Measurements from ENCODE around the gene CCDC137. TPM values are rescaled to one million over a fixed set of nuclear protein-coding genes. Genes with fewer than 3 reads are reported as not detected.

Gene CCDC137
- total RNA-seq, 6 donors from 2014 or later, result 10.8 to 49.2 (median 12.6) TPM

DNA sequence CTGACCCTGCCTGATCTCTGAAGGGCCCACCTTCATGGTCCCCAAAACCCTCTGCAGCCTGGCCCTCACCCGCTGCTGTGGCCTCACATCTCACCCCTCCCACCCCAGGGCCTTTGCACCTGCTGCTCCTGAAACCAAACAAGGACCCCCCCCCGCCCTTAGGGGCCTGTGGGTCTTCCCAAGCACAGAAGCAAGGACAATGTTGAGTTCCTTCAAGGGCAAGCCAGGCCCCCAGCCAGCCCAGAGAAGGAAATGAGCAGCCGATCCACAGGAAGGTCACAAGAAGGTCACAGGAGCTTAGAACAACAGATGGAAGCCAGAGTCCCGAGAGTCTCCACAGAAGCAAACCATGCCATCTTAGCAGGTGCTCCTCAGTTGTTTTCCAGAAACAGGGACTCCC, 9.7 kb upstream of the CCDC137 start:
- H3K36me3 ChIP-seq, result no peaks in the 10 kb centered on the region
- DNase-seq, result no peak
- H3K4me3 ChIP-seq, result no peak overlapping the region
- no peaks in the 10 kb centered on the region for H3K27me3 ChIP-seq
- H3K27ac ChIP-seq, result no peak overlapping the region
- no peak for ATAC-seq (ENCODE audit: low FRiP score in 2 of 2)
- H3K4me1 ChIP-seq, result peaks cover 0 to 3% (median 0%) of the 10 kb centered on the region in 4 donors
- 46 to 56% methylated on average over 2 to 4 of the region's 4 CpGs for whole genome bisulfite sequencing, 2 donors
- TF ChIP-seq POLR2A (IDR thresholded peaks at IDR 0.05) (no peak), EP300 (IDR thresholded peaks at IDR 0.05) (no peak), POLR2AphosphoS5 (IDR thresholded peaks at IDR 0.05) (no peak)
- TF ChIP-seq, protein P1, sequence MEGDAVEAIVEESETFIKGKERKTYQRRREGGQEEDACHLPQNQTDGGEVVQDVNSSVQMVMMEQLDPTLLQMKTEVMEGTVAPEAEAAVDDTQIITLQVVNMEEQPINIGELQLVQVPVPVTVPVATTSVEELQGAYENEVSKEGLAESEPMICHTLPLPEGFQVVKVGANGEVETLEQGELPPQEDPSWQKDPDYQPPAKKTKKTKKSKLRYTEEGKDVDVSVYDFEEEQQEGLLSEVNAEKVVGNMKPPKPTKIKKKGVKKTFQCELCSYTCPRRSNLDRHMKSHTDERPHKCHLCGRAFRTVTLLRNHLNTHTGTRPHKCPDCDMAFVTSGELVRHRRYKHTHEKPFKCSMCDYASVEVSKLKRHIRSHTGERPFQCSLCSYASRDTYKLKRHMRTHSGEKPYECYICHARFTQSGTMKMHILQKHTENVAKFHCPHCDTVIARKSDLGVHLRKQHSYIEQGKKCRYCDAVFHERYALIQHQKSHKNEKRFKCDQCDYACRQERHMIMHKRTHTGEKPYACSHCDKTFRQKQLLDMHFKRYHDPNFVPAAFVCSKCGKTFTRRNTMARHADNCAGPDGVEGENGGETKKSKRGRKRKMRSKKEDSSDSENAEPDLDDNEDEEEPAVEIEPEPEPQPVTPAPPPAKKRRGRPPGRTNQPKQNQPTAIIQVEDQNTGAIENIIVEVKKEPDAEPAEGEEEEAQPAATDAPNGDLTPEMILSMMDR (IDR thresholded peaks at IDR 0.05), result no peak
- no peaks in the 10 kb centered on the region for H3K9me3 ChIP-seq

DNA sequence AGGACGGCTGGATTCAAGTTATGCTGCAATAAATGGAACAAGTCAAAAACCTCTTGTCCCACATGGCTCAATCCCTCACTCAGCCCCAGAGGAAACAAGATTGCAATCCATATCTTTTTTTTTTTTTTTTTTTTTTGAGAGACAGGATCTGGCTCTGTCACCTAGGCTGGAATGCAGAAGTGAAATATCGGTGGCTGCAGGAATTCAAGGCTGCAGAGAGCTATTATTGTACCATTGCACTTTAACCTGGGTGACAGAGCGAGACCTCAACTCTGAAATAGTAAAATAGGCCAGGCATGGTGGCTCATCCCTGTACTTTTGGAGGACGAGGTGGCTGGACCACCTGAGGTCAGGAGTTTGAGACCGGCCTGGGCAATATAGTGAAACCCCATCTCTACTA, 7.5 kb upstream of the CCDC137 start:
- H3K9me3 ChIP-seq, result no peaks in the 10 kb centered on the region
- H3K27ac ChIP-seq, result peak overlapping the region in 2 of 4 donors; percentile 61 to 80
- ATAC-seq (ENCODE audit: low FRiP score in 2 of 2) (no peak), DNase-seq (no peak)
- H3K4me1 ChIP-seq, result peaks cover 0 to 3% (median 0%) of the 10 kb centered on the region in 4 donors
- 66 to 71% methylated on average over 5 of the region's 5 CpGs for WGBS, 2 donors
- H3K4me3 ChIP-seq, result no peak overlapping the region
- TF ChIP-seq, protein P1 (IDR thresholded peaks at IDR 0.05), result no peak
- TF ChIP-seq EP300 (IDR thresholded peaks at IDR 0.05), result no peak
- no peak for TF ChIP-seq POLR2AphosphoS5 (IDR thresholded peaks at IDR 0.05)
- TF ChIP-seq POLR2A (IDR thresholded peaks at IDR 0.05), result no peak
- H3K27me3 ChIP-seq, result no peaks in the 10 kb centered on the region
- H3K36me3 ChIP-seq, result peaks cover 0 to 2% (median 0%) of the 10 kb centered on the region in 4 donors

DNA sequence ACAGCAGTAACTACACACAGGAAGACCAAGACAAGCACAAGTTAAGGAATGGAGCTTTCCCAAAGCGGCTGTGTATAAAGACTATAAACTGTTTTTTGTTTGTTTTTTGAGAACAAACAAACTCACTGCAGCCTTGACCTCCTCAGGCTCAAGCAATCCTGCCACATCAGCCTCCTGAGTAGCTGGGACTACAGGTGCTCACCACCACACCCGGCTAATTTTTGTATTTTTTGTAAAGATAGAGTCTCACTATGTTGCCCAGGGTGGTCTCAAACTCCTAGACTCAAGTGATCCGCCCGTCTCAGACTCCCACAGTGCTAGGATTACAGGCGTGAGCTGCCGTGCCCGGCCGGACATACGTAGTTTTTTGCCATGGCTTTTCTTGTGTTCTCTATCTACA, 6.1 kb upstream of the CCDC137 start:
- WGBS, 2 donors, result 86 to 96% methylated on average over 9 of the region's 9 CpGs
- no peak for TF ChIP-seq POLR2A (IDR thresholded peaks at IDR 0.05)
- no peak for TF ChIP-seq EP300 (IDR thresholded peaks at IDR 0.05)
- no peak for TF ChIP-seq POLR2AphosphoS5 (IDR thresholded peaks at IDR 0.05)
- TF ChIP-seq, protein P1 (IDR thresholded peaks at IDR 0.05), result no peak
- Histone ChIP-seq H3K9me3 (no peaks in the 10 kb centered on the region), H3K4me1 (peaks cover 4 to 8% (median 5%) of the 10 kb centered on the region in 4 donors), H3K27me3 (no peaks in the 10 kb centered on the region), H3K36me3 (peaks cover 0 to 12% (median 0%) of the 10 kb centered on the region in 4 donors), H3K4me3 (no peak overlapping the region), H3K27ac (peak overlapping the region in 1 of 4 donors; percentile 62)
- ATAC-seq (ENCODE audit: low FRiP score in 2 of 2) (no peak), DNase-seq (no peak)

DNA sequence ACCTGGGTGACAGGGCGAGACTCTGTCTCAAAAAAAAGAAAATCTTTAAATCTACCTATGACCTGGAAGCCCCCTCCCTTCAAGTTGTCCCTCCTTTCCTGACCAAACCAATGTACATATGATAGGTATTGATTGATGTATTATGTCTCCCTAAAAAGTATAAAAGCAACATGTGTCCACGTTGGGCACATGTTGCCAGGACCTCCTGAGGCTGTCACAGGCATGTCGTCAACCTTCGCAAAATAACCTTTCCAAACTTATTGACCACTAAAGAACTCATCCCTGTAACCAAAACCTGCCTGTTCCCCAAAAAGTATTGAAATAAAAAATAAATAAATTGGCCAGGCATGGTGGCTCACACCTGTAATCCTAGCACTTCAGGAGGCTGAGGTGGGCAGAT, 4.5 kb upstream of the CCDC137 start:
- ATAC-seq (ENCODE audit: low FRiP score in 2 of 2) (no peak), DNase-seq (no peak)
- 94 to 95% methylated on average over 4 of the region's 4 CpGs for WGBS, 2 donors
- Histone ChIP-seq H3K36me3 (peaks cover 0 to 12% (median 0%) of the 10 kb centered on the region in 4 donors), H3K4me3 (no peak overlapping the region), H3K27ac (no peak overlapping the region), H3K27me3 (no peaks in the 10 kb centered on the region), H3K9me3 (no peaks in the 10 kb centered on the region), H3K4me1 (peaks cover 7 to 15% (median 10%) of the 10 kb centered on the region in 4 donors)
- TF ChIP-seq EP300 (IDR thresholded peaks at IDR 0.05) (no peak), POLR2AphosphoS5 (IDR thresholded peaks at IDR 0.05) (no peak), POLR2A (IDR thresholded peaks at IDR 0.05) (no peak)
- TF ChIP-seq, protein P1 (IDR thresholded peaks at IDR 0.05), result no peak

DNA sequence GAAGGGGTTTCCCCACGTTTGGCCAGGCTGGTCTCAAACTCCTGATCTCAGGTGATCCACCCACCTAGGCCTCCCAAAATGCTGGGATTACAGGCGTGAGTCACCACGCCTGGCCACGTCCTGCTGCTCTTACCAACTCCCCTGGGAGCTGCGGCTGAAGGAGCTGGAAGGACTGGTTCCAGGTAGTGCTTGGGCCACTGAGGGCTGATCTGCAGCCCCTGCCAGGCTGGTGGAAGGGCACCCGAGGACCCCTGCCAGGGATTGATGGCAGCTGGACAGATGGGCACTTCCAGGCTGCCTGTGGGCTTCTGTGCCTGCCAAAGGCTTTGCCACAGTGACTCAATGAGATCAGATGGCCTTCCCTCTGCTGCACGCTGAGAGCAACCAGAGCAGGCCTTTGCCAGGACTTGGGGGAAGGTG, 2.5 kb upstream of the CCDC137 start:
- no peaks in the 10 kb centered on the region for H3K27me3 ChIP-seq
- 78 to 95% methylated on average over 2 to 7 of the region's 7 CpGs for WGBS, 2 donors
- DNase-seq (peak; percentile 14 to 19), ATAC-seq (ENCODE audit: low FRiP score in 2 of 2) (no peak)
- H3K4me3 ChIP-seq, result no peak overlapping the region
- peaks cover 18 to 33% (median 20%) of the 10 kb centered on the region in 4 donors for H3K4me1 ChIP-seq
- H3K9me3 ChIP-seq, result no peaks in the 10 kb centered on the region
- TF ChIP-seq POLR2AphosphoS5 (IDR thresholded peaks at IDR 0.05) (no peak), POLR2A (IDR thresholded peaks at IDR 0.05) (no peak), EP300 (IDR thresholded peaks at IDR 0.05) (no peak)
- TF ChIP-seq, protein P1 (IDR thresholded peaks at IDR 0.05), result no peak
- peaks cover 0 to 14% (median 0%) of the 10 kb centered on the region in 4 donors for H3K36me3 ChIP-seq
- peak overlapping the region in 1 of 4 donors; percentile 0 for H3K27ac ChIP-seq
